ENCODE measurements around the gene TMEM61. TPM values are rescaled to one million over a fixed set of nuclear protein-coding genes. Genes with fewer than 3 reads are reported as not detected.
"Not testable (repeated sequence)": the region's sequence is repeated elsewhere in the genome, so short reads cannot be mapped to it uniquely, and the experiment has no call there.

The TMEM61 gene
- total RNA-seq, 1 donor = not detected

GRCh38 chr1:54998677-54999076 lies 18.2 kb downstream of the TMEM61 start, which contains the start of gene BSND:
BSND (plus strand) TSS chr1:54998933; CDS start chr1:54999187, 254 bp downstream.
- DNase-seq (ENCODE audit: low read depth in 2 of 3, low spot score in 2 of 3) = no peak

GRCh38 chr1:55000110-55001085 lies 20.0 kb downstream of the TMEM61 start:
- no peak for DNase-seq (ENCODE audit: low read depth in 2 of 3, low spot score in 2 of 3)

- no peak for DNase-seq (ENCODE audit: low read depth in 2 of 3, low spot score in 2 of 3)
Measured at GRCh38 chr1:55001311-55001710, 20.9 kb downstream of the TMEM61 start.

- no peak for DNase-seq (ENCODE audit: low read depth in 2 of 3, low spot score in 2 of 3)
Measured at GRCh38 chr1:55002686-55003085, 22.3 kb downstream of the TMEM61 start.

GRCh38 chr1:55005351-55006140 lies 25.1 kb downstream of the TMEM61 start:
- no peak for DNase-seq (ENCODE audit: low read depth in 2 of 3, low spot score in 2 of 3)

- no peak for DNase-seq (ENCODE audit: low read depth in 2 of 3, low spot score in 2 of 3)
Measured at GRCh38 chr1:55006931-55007330, 26.5 kb downstream of the TMEM61 start.

GRCh38 chr1:55007625-55008024 lies 27.2 kb downstream of the TMEM61 start:
- DNase-seq (ENCODE audit: low read depth in 2 of 3, low spot score in 2 of 3) = no peak

- DNase-seq (ENCODE audit: low read depth in 2 of 3, low spot score in 2 of 3) = no peak
Measured at GRCh38 chr1:55010194-55010886, 29.9 kb downstream of the TMEM61 start.

- DNase-seq (ENCODE audit: low read depth in 2 of 3, low spot score in 2 of 3) = no peak
Measured at GRCh38 chr1:55010887-55011217, 30.4 kb downstream of the TMEM61 start.

- no peak for DNase-seq (ENCODE audit: low read depth in 2 of 3, low spot score in 2 of 3)
Measured at GRCh38 chr1:55012661-55013060, 32.2 kb downstream of the TMEM61 start.

- DNase-seq (ENCODE audit: low read depth in 2 of 3, low spot score in 2 of 3) = no peak
Measured at GRCh38 chr1:55015123-55015522, 34.7 kb downstream of the TMEM61 start.

GRCh38 chr1:55015731-55016620 lies 35.5 kb downstream of the TMEM61 start:
- DNase-seq (ENCODE audit: low read depth in 2 of 3, low spot score in 2 of 3) = no peak

GRCh38 chr1:55018395-55018794 lies 38.0 kb downstream of the TMEM61 start:
- no peak for DNase-seq (ENCODE audit: low read depth in 2 of 3, low spot score in 2 of 3)

- peak in 2 of 3 donors; percentile 77 to 80 for DNase-seq (ENCODE audit: low read depth in 2 of 3, low spot score in 2 of 3)
Measured at GRCh38 chr1:55021942-55022546, 41.6 kb downstream of the TMEM61 start.

GRCh38 chr1:55024163-55024562 lies 43.7 kb downstream of the TMEM61 start:
- not testable (repeated sequence) for DNase-seq (ENCODE audit: low read depth in 2 of 3, low spot score in 2 of 3)

- not testable (repeated sequence) for DNase-seq (ENCODE audit: low read depth in 2 of 3, low spot score in 2 of 3)
Measured at GRCh38 chr1:55026682-55027081, 46.3 kb downstream of the TMEM61 start.

GRCh38 chr1:55031098-55031497 lies 50.7 kb downstream of the TMEM61 start:
- DNase-seq (ENCODE audit: low read depth in 2 of 3, low spot score in 2 of 3) = not testable (repeated sequence)

GRCh38 chr1:55033265-55033614 lies 52.8 kb downstream of the TMEM61 start:
- DNase-seq (ENCODE audit: low read depth in 2 of 3, low spot score in 2 of 3) = no peak

GRCh38 chr1:55034476-55035133 lies 54.2 kb downstream of the TMEM61 start:
- DNase-seq (ENCODE audit: low read depth in 2 of 3, low spot score in 2 of 3) = no peak
